HG03460 (cell line): ENCODE results near the gene RPS6KA3.
A peak's percentile ranks its signal among the peaks of the same experiment; 100 is the strongest.
"Not testable (repeated sequence)": the region's sequence is repeated elsewhere in the genome, so short reads cannot be mapped to it uniquely, and the experiment has no call there.

Experiments
- ATAC-seq: cut with Tn5 transposase; IDR thresholded peaks from one replicate; pipeline ENCODE4 v1.9.1; 2021; ENCODE audit not compliant: unreplicated experiment

The RPS6KA3 gene

GRCh38 chrX:20149326-20149725 lies 117.4 kb downstream of the RPS6KA3 start:
- no peak for ATAC-seq

GRCh38 chrX:20147561-20147960 lies 119.1 kb downstream of the RPS6KA3 start:
- ATAC-seq = no peak

GRCh38 chrX:20144491-20144890 lies 122.2 kb downstream of the RPS6KA3 start:
- no peak for ATAC-seq

GRCh38 chrX:20143561-20143960 lies 123.1 kb downstream of the RPS6KA3 start:
- ATAC-seq = no peak

- ATAC-seq = no peak
Observed at GRCh38 chrX:20143111-20143510, 123.6 kb downstream of the RPS6KA3 start.

GRCh38 chrX:20141281-20142220 lies 125.2 kb downstream of the RPS6KA3 start, which contains the start of gene EIF1AX:
Gene EIF1AX (minus strand): TSS chrX:20141838. CDS start chrX:20141640, 198 bp downstream.
- ATAC-seq = peak; percentile 97

GRCh38 chrX:20140420-20140819 lies 126.3 kb downstream of the RPS6KA3 start:
- no peak for ATAC-seq

GRCh38 chrX:20139966-20140365 lies 126.7 kb downstream of the RPS6KA3 start:
- ATAC-seq = no peak

- no peak for ATAC-seq
Observed at GRCh38 chrX:20135944-20136343, 130.8 kb downstream of the RPS6KA3 start.

- ATAC-seq = no peak
Observed at GRCh38 chrX:20132666-20133065, 134.0 kb downstream of the RPS6KA3 start.

- ATAC-seq = no peak
Observed at GRCh38 chrX:20130357-20130756, 136.4 kb downstream of the RPS6KA3 start.

GRCh38 chrX:20129547-20129946 lies 137.2 kb downstream of the RPS6KA3 start:
- ATAC-seq = no peak

GRCh38 chrX:20128670-20129069 lies 138.0 kb downstream of the RPS6KA3 start:
- no peak for ATAC-seq

GRCh38 chrX:20127440-20127839 lies 139.3 kb downstream of the RPS6KA3 start:
- not testable (repeated sequence) for ATAC-seq

GRCh38 chrX:20126833-20127232 lies 139.9 kb downstream of the RPS6KA3 start:
- ATAC-seq = not testable (repeated sequence)

- no peak for ATAC-seq
Observed at GRCh38 chrX:20124964-20125363, 141.7 kb downstream of the RPS6KA3 start.

- no peak for ATAC-seq
Observed at GRCh38 chrX:20118065-20118824, 148.5 kb downstream of the RPS6KA3 start.

GRCh38 chrX:20116577-20117240 lies 150.0 kb downstream of the RPS6KA3 start, which contains the start of gene MAP7D2:
Gene MAP7D2 (minus strand): TSS chrX:20116907. CDS start chrX:20116879, 28 bp downstream.
- ATAC-seq = no peak

- ATAC-seq = no peak
Observed at GRCh38 chrX:20116087-20116576, 150.6 kb downstream of the RPS6KA3 start.

GRCh38 chrX:20112022-20112774 lies 154.5 kb downstream of the RPS6KA3 start:
- ATAC-seq = no peak
